Measurements from ENCODE around the gene PHACTR3. TPM values are rescaled to one million over a fixed set of nuclear protein-coding genes. Genes with fewer than 3 reads are reported as not detected.

Gene PHACTR3
- total RNA-seq, 2 donors from 2014 or later: not detected

DNA sequence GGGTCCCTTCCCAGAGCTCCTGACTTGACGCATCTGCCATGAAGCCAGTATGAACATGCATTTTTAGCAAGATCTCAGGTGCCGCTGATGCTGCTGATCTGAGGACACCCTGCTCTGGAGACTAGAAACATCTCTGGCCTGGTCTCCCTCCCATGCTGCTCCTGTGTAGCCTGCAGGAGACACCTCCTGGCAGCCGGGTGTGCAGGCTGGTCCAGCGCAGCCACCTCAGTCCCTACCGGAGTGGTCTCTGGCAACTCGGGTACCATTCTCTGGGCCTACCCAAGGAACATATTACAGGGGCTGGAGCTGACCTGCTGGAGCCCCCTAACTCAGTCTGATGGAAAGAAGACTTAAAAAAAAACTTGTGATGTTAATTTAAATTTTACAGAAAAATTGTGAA is 20.1 kb downstream of the PHACTR3 start:
- no peak overlapping the region for H3K27ac Mint-ChIP-seq
- H3K36me3 Mint-ChIP-seq: no peaks in the 10 kb centered on the region
- ATAC-seq (no peak), DNase-seq (ENCODE audit: low spot score in 2 of 2) (no peak)
- H3K9me3 Mint-ChIP-seq: no peaks in the 10 kb centered on the region

DNA sequence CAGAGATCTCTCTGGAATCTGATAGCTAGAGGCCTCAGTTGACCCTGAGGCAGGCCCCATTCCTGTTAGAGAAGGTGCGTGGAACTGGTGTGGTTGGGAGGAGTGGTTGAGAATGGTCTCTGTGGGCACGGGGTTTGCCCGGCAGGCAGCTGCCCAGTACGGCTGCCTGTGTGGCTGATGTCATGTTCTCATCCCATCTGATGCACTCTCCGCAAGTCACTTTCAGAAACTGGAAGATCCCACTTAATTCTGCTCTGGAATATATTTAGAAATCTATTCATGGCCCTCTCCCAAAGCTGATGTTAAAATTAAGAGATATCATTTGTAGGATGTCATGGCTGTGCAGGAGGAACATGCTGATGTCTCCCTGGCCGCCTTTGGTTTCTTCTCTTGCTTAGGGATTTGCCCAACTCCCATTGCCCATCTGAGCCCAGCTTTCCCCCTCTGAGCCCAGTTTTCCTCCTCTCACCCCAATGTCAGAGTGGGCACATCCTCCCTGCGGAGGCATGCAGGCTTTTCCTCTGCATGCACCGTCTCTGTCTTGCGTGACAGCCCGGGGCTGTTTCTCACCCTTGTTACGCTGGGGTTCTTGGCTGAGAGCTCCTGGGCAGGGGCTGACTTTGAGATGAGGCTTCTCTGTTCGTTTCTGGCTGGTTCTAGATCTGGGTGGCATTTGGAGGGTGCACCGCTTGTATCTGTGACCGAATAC is 21.0 kb downstream of the PHACTR3 start:
- no peak overlapping the region for H3K27ac Mint-ChIP-seq
- ATAC-seq: no peak
- H3K9me3 Mint-ChIP-seq: no peaks in the 10 kb centered on the region
- no peak for DNase-seq (ENCODE audit: low spot score in 2 of 2)
- H3K36me3 Mint-ChIP-seq: no peaks in the 10 kb centered on the region

DNA sequence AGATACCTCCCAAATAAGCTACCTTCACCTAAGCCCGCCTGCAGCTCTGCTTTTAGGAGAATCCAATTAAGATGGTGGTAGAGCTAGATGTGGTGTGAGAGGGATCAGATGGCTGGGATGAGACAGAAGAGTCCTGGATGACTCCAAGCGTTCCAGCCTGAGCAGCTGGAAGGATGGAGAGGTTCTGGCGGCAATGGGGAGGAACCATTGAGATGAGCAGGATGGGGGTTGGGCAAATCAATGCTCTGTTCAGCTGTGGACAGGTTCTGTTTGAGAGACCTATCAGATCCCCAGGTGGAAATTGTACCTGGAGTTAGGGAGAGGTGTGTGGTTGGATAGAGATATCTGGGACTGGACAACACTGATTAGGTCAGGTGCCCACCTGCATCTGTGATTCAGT is 23.0 kb downstream of the PHACTR3 start:
- Mint-ChIP-seq H3K36me3 (no peaks in the 10 kb centered on the region), H3K9me3 (no peaks in the 10 kb centered on the region), H3K27ac (no peak overlapping the region)
- ATAC-seq: no peak
- no peak for DNase-seq (ENCODE audit: low spot score in 2 of 2)

DNA sequence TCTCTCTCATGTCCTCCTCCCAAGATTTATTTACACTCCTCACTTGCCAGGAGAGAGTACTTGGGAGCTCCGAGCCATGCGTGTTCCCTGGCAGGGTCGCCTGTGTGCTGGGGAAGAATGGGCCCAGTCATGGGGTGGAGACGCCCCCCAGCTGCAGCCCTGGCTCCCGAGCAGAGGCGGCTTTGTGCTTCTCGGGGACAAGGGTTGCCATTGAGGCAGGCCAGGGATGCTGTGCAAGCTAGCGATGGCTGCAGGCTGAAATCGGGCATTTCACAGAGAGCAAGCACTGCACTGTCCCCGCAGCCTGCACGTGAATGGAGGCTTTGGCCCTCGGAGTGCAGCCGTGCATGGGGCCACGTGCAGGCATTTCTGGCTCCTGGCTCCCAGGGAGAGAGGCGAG is 23.8 kb downstream of the PHACTR3 start:
- no peak overlapping the region for H3K27ac Mint-ChIP-seq
- H3K9me3 Mint-ChIP-seq: no peaks in the 10 kb centered on the region
- H3K36me3 Mint-ChIP-seq: no peaks in the 10 kb centered on the region
- DNase-seq (ENCODE audit: low spot score in 2 of 2): no peak
- no peak for ATAC-seq

DNA sequence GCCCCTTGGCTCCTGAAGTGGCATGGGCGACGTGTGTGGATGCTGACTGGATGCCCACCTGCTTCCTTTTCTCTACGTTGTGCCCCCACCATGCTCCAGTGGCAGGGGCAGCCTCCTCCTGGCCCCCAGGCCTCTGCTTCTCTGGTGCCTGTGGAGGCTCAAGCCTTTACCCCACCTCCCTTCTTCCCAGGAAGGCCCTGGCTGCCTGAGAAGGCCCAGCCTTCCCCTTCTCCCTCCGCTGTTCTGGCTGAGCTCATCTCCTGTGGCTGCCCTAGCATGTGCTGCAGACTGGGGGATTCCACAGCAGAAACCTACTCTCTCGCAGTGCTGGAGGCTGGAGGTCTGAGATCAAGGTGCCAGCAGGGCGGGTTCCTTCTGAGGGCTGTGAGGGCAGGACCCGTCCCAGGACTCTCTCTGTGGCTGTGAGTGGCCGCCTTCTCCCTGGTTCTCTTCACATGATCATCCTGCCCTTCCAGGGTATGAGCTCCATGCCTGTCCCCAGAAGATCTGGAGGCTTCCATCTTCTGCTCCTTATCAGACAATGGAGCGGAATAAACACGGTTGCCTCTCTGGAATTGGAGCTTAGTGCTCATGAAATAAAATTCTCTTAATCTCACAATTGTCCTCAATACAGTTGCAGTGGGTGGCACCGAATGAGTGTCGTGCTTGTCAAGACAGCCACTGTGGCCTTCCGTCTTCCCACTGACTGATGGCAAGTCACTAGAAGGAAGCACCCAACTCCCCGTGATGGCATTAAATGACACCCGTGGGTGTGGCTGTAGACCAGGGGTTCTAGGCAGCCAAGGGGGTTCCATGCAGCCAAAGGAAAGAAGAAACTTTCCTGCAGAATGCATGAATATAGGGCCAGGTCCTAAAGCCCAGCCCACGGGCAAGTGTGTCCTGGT is 25.1 kb downstream of the PHACTR3 start:
- no peak for ATAC-seq
- Mint-ChIP-seq H3K9me3 (no peaks in the 10 kb centered on the region), H3K36me3 (no peaks in the 10 kb centered on the region), H3K27ac (no peak overlapping the region)
- no peak for DNase-seq (ENCODE audit: low spot score in 2 of 2)

DNA sequence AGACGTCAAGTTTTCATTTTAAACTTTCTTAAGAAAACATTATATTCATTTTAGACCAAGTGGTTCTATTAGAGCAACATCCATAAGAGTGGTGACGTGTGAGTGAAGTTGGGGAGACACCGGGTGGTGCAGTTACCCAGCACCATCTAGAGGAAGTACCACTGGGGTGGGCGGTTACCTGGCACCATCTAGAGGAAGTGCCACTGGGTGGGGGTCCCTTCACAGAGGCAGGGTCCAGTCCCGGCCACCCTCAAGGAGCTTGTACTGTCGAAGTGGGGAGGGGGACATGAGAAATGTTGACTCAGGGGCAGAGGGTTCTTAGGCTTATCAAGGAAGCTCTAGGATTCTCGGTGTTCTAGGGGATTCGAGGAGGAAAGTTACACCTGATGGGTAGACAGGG is 26.2 kb downstream of the PHACTR3 start:
- H3K36me3 Mint-ChIP-seq: no peaks in the 10 kb centered on the region
- no peak for DNase-seq (ENCODE audit: low spot score in 2 of 2)
- H3K27ac Mint-ChIP-seq: no peak overlapping the region
- no peak for ATAC-seq
- H3K9me3 Mint-ChIP-seq: no peaks in the 10 kb centered on the region

DNA sequence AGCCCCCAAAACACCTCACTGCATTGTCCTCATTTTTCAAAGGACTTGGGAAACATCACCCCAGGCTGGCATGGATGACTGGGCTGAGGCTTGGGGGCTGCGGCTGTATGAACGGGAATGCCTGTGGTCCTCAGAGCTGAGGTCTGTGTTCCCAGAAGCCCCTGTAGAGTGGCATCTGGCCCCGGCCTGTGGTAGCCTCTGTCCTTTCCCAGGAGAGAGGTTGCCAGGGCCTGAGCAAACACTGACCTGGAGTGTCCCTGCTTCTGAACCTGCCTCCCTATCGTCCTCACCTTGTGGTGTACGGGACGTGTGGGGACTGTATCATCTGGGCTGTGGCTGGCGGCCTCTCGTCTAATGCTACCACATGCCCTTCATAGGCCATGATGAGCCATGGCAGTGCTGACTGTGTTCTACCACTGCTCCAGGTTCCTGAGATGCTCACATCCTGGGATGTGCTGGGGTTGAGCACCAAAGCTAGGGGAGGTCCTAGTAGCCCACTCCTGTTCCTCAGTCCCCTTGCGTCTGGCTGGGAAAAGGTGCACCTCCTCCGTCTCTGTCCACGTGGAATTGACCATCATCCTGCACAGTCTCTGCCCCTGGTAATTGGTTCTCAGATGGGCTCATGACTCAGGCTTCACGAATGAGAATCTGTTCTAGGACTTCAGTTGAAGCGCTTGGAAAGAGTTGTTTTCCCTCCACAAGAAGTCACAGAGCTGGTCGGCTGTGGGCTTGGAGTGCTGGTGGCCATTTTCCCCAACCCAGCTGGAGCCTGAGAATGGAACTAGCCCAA is 27.6 kb downstream of the PHACTR3 start:
- Mint-ChIP-seq H3K36me3 (no peaks in the 10 kb centered on the region), H3K27ac (no peak overlapping the region), H3K9me3 (no peaks in the 10 kb centered on the region)
- DNase-seq (ENCODE audit: low spot score in 2 of 2) (no peak), ATAC-seq (no peak)

DNA sequence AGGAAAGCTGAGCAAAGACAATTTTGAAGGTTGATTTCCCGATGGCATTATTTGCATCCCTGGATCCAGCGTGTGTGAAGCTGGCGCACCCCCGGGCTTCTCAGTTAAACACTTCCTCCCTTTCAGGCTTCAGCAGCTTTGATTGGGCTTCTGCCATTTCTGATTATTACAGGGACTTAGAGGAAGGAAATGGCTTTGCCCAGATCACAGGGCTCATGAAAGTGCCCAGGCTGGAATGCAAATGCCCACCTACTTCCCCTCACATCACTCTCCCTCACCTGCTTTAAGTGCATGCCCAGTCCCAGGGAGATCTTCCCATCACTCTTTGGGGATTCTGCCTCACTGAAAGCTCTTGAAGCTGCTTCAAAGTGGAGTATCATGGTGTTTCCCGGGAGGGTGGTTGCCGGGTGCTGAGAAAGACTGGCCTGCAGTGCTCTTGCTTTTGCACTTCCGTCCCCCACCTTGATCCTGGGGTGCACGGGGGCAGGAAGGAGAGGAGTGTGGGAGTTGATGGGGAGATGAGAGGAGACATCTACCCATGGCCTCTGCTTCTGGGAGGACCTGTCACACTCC is 28.3 kb downstream of the PHACTR3 start:
- Mint-ChIP-seq H3K27ac (no peak overlapping the region), H3K9me3 (no peaks in the 10 kb centered on the region), H3K36me3 (no peaks in the 10 kb centered on the region)
- DNase-seq (ENCODE audit: low spot score in 2 of 2): no peak
- ATAC-seq: no peak

DNA sequence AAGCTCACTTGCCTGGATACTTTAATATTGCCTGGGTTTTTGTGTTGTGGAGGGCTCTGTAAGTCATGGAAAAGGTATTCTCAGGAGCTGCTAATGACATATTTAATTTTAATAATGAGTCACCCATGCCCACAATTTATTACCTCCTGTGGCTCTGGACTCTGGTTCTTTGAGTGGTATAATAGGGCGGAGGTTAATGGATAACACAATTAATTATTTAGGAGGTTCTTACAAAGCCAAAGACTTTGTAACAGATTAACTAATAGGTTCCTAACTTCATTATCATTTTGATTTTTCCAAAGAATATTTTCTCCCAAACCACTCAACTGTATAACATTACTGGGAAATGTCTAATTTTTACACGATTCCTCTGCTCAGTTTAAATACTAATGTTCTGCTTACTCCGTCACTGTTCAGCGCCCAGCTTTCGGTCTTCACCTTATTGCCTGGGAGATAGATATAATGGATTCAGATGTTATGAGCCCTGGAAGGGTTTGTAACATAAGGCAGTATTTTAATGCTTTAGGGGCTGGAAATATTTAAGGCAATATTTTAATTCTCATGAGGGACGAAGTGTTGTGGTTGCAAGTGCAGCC is 29.4 kb downstream of the PHACTR3 start:
- no peaks in the 10 kb centered on the region for H3K36me3 Mint-ChIP-seq

DNA sequence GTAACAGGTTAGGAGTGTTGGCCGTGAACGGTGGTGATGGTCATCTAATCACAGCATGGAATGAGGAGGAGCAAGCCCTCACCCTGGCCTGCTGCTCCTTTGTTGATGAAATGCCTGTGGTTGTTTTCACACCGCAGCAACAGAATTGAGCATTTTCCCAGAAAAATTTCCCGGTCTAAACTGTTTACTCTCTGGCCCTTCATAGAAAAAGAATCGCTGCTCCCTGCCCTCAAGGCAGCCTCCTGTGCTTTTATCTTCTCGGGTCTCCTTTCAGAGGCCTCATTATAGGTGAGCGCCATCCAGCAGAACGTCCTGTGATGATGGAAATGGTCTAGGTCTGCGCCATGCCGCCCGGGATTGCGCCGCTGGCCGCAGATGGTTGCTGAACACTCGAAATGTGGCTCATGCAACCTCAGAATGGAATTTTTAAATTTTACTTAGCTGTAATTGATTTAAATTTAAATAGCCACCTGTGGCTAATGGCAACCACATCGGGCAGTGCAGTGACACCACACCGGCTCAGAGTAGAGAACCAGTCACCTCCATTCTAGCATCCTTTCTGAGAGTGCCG is 30.2 kb downstream of the PHACTR3 start:
- peaks cover 0 to 5% of the 10 kb centered on the region in 2 donors for H3K9me3 Mint-ChIP-seq
- no peak for DNase-seq (ENCODE audit: low spot score in 2 of 2)
- no peaks in the 10 kb centered on the region for H3K36me3 Mint-ChIP-seq
- ATAC-seq: no peak
- no peak overlapping the region for H3K27ac Mint-ChIP-seq

More for the DNA sequence above, 29.4 kb downstream of the PHACTR3 start:
- H3K9me3 Mint-ChIP-seq: peaks cover 0 to 5% of the 10 kb centered on the region in 2 donors
- DNase-seq (ENCODE audit: low spot score in 2 of 2) (no peak), ATAC-seq (no peak)
- no peak overlapping the region for H3K27ac Mint-ChIP-seq

DNA sequence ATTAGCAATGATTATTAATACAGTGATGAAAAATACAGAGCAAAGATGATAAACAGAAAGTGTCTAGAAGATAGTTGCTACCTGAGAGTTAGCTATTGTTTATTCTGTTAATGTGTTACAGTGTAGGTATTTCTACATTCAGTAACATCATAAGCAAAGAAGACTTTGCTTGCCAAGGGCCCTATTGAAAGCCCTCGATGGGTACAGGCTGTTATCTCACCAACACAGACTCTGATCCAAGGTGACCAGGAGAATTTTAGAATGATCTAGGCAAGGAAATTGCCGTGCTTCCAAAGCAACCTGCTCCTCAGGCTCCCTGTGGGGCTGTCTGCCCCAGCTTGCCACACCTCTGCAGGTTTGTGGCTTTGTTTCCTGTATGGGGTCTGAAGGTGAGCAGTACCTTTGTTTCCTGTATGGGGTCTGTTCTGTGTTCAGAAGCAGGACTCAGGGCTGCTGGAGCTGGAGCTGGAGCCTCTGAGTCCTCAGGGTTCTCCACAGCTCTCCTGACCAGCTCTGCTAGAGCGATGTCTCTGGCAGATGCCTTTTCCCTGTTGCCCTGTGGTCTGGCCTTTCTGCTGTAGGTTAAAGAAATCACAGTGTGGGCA is 32.5 kb downstream of the PHACTR3 start:
- Mint-ChIP-seq H3K27ac (no peak overlapping the region), H3K36me3 (no peaks in the 10 kb centered on the region), H3K9me3 (peaks cover 0 to 5% of the 10 kb centered on the region in 2 donors)
- DNase-seq (ENCODE audit: low spot score in 2 of 2) (no peak), ATAC-seq (no peak)

DNA sequence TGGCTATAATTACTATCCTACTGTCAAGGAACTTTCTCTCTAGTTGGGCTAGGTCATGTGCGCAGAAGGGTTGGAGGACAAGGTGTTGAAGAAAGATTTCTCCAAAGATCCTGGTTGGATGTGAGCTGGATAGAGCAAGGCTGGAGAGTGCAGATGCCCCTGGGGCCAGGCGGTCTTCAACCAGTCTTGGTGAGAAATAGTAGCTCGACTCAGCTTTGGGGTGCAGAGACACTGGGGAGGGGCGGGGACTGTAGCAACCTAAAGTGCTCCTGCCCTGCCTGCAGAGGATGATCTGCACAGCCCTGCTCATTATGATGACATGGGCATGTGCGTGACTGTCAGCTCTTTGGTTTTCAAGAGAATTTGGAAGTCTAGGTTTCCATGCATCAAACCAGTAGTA is 35.9 kb downstream of the PHACTR3 start:
- Mint-ChIP-seq H3K36me3 (no peaks in the 10 kb centered on the region), H3K9me3 (peaks cover 0 to 5% of the 10 kb centered on the region in 2 donors)
- ATAC-seq: no peak

DNA sequence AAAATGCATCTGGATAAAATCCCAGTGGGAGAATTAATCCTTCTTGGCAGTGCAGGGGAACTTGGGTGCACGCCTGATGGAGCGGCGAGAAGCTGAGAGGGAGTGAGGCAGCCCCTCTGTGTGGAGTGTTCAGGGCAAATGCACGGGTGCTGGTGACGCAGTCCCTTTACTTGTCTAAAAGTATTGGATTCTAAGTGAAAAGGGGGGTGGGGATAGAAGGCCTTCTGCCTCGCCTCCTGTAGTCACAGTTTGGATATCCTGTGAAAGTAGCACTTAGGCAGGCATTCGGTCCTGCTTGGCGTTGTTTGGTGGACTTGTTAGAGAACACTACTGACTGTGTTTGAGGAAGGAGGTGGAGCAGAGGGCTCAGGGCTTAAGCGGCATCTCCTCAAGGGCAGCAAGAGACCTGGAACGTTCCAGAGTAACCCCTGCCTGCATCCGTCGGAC is 39.3 kb downstream of the PHACTR3 start:
- Mint-ChIP-seq H3K36me3 (peaks cover 0 to 7% of the 10 kb centered on the region in 2 donors), H3K9me3 (peaks cover 7 to 10% of the 10 kb centered on the region in 2 donors), H3K27ac (no peak overlapping the region)
- no peak for ATAC-seq
- DNase-seq (ENCODE audit: low spot score in 2 of 2): no peak

More for the DNA sequence above, 35.9 kb downstream of the PHACTR3 start:
- no peak for DNase-seq (ENCODE audit: low spot score in 2 of 2)
- H3K27ac Mint-ChIP-seq: no peak overlapping the region

DNA sequence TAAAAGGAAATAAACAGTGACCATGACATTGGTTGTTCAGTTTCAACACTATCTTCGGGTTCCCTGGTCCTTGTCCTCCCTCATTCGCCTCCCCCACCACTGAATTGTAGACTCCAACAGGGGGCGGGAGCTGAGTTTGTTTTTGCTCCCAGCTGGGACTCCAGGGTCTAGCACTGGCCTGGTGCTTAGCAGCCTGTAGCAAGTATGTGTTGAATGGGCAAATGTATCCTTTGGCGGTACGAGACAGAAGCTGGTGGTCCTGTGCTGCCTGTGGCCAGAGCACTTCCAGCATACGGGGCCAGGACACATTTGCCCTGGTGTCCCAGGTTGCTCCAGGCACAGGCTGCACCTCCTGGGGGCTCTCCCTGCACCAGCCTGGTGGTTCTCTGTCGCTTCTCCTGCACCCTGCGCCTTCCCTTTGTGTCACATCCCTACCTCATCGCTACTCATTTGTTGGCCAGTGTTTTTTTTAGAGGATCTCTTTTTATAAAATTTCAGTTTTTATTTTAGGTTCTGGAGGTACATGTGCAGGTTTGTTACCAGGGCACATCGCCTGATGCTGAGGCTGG is 40.1 kb downstream of the PHACTR3 start:
- peaks cover 7 to 10% of the 10 kb centered on the region in 2 donors for H3K9me3 Mint-ChIP-seq
- peaks cover 0 to 7% of the 10 kb centered on the region in 2 donors for H3K36me3 Mint-ChIP-seq
- ATAC-seq (no peak), DNase-seq (ENCODE audit: low spot score in 2 of 2) (no peak)
- no peak overlapping the region for H3K27ac Mint-ChIP-seq

DNA sequence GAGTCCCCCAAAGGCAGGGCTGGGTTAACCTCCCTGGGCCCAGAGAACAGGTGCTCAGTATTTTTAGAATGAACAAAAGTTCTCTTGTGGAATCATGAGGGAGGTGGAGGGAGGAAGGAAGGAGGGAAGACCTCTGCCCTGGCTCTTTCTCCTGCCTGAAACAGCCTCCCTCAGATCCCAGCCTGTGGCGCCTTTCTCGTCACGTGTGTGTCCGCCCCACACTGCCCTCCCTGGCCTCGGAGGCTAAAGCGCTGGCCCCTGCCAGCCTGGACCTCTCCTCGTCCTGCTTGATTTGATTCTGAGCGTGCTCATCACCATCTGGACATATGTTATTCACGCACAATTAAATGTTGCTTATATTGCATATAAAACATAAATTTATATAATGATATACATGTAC is 40.9 kb downstream of the PHACTR3 start:
- no peak for ATAC-seq
- no peak for DNase-seq (ENCODE audit: low spot score in 2 of 2)
- peaks cover 0 to 7% of the 10 kb centered on the region in 2 donors for H3K36me3 Mint-ChIP-seq
- peaks cover 7 to 10% of the 10 kb centered on the region in 2 donors for H3K9me3 Mint-ChIP-seq
- H3K27ac Mint-ChIP-seq: no peak overlapping the region

Data from activated naive CD4-positive, alpha-beta T cell treated with anti-CD3 and anti-CD28 coated beads, Interleukin-2, amount 50 U/mL, for 72 hours (primary cell).